Neural cell (in vitro differentiated cells): Measurements from ENCODE around the gene GAMT.

Experiments
- EP300 ChIP-seq: fragments of 450-650 bp; conservative IDR thresholded peaks from 2 replicates; pipeline ENCODE4 v1.6.1; 2014; ENCODE audit warnings: antibody characterized with exemption, mild to moderate bottlenecking, moderate library complexity; ENCODE audit not compliant: poor library complexity, severe bottlenecking
- EZH2 ChIP-seq: fragments of 200-600, 300-800 bp; shearing (Covaris generic), sonication (generic); IDR thresholded peaks from 2 replicates; pipeline ENCODE4 v1.6.1; 2014; ENCODE audit warnings: antibody characterized with exemption, low read length, borderline replicate concordance, mild to moderate bottlenecking; ENCODE audit not compliant: insufficient read depth, poor library complexity, severe bottlenecking
- MXI1 ChIP-seq: fragments of 450-650 bp; conservative IDR thresholded peaks from 2 replicates; pipeline ENCODE4 v1.6.1; 2014; ENCODE audit warnings: antibody characterized with exemption, mild to moderate bottlenecking; ENCODE audit not compliant: poor library complexity, severe bottlenecking
- POLR2AphosphoS5 ChIP-seq: IDR thresholded peaks from 2 replicates; pipeline ENCODE4 v1.6.1; 2012
- RAD21 ChIP-seq: fragments of 450-650 bp; conservative IDR thresholded peaks from 2 replicates; pipeline ENCODE4 v1.6.1; 2014; ENCODE audit warnings: antibody characterized with exemption, mild to moderate bottlenecking, moderate library complexity
- SMC3 ChIP-seq: fragments of 450-650 bp; conservative IDR thresholded peaks from 2 replicates; pipeline ENCODE4 v1.6.1; 2014; ENCODE audit warnings: antibody characterized with exemption, mild to moderate bottlenecking, moderate library complexity; ENCODE audit not compliant: poor library complexity
- TAF1 ChIP-seq: IDR thresholded peaks from 2 replicates; pipeline ENCODE4 v1.6.1; 2012; ENCODE audit warnings: low read depth
- TF ChIP-seq, protein P1 (sequence below): IDR thresholded peaks from 2 replicates; pipeline ENCODE4 v1.6.1; 2012; ENCODE audit warnings: borderline replicate concordance
- TF ChIP-seq, protein P2 (sequence below): fragments of 450-650 bp; IDR thresholded peaks from 2 replicates; pipeline ENCODE4 v1.5.1; 2014; ENCODE audit warnings: antibody characterized with exemption, mild to moderate bottlenecking, moderate library complexity; ENCODE audit not compliant: poor library complexity, severe bottlenecking

DNA sequence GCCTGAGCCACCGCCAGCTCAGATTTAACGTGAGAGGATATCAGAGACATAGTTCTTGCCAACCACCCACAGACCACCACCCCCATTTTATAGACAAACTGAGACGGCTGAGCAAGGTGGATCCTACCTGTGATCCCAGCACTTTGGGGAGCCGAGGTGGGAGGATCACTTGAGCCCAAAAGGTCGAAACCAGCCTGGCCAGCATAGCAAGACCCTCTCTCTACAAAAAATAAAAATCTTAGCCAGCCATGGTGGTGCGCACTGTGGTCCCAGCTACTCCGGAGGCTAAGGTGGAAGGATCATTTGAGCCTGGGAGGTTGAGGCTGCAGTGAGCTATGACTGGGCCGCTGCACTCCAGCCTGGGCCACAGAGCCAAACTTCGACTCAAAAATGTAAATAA, 48.2 kb downstream of the GAMT start:
- TF ChIP-seq SMC3 = no peak
- TF ChIP-seq, protein P1, sequence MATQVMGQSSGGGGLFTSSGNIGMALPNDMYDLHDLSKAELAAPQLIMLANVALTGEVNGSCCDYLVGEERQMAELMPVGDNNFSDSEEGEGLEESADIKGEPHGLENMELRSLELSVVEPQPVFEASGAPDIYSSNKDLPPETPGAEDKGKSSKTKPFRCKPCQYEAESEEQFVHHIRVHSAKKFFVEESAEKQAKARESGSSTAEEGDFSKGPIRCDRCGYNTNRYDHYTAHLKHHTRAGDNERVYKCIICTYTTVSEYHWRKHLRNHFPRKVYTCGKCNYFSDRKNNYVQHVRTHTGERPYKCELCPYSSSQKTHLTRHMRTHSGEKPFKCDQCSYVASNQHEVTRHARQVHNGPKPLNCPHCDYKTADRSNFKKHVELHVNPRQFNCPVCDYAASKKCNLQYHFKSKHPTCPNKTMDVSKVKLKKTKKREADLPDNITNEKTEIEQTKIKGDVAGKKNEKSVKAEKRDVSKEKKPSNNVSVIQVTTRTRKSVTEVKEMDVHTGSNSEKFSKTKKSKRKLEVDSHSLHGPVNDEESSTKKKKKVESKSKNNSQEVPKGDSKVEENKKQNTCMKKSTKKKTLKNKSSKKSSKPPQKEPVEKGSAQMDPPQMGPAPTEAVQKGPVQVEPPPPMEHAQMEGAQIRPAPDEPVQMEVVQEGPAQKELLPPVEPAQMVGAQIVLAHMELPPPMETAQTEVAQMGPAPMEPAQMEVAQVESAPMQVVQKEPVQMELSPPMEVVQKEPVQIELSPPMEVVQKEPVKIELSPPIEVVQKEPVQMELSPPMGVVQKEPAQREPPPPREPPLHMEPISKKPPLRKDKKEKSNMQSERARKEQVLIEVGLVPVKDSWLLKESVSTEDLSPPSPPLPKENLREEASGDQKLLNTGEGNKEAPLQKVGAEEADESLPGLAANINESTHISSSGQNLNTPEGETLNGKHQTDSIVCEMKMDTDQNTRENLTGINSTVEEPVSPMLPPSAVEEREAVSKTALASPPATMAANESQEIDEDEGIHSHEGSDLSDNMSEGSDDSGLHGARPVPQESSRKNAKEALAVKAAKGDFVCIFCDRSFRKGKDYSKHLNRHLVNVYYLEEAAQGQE = no peak
- no peak for TF ChIP-seq RAD21
- TF ChIP-seq, protein P2, sequence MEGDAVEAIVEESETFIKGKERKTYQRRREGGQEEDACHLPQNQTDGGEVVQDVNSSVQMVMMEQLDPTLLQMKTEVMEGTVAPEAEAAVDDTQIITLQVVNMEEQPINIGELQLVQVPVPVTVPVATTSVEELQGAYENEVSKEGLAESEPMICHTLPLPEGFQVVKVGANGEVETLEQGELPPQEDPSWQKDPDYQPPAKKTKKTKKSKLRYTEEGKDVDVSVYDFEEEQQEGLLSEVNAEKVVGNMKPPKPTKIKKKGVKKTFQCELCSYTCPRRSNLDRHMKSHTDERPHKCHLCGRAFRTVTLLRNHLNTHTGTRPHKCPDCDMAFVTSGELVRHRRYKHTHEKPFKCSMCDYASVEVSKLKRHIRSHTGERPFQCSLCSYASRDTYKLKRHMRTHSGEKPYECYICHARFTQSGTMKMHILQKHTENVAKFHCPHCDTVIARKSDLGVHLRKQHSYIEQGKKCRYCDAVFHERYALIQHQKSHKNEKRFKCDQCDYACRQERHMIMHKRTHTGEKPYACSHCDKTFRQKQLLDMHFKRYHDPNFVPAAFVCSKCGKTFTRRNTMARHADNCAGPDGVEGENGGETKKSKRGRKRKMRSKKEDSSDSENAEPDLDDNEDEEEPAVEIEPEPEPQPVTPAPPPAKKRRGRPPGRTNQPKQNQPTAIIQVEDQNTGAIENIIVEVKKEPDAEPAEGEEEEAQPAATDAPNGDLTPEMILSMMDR = no peak
- TF ChIP-seq EZH2 = no peak
- TF ChIP-seq POLR2AphosphoS5 = no peak
- no peak for TF ChIP-seq EP300
- no peak for TF ChIP-seq TAF1
- no peak for TF ChIP-seq MXI1
